AG04450 (cell line): Measurements from ENCODE around the gene FASTKD1. TPM values are rescaled to one million over a fixed set of nuclear protein-coding genes. Genes with fewer than 3 reads are reported as not detected.

Experiments
- CTCF ChIA-PET: fragments of 300-600, 350-600 bp; formaldehyde crosslinking; extraction: SDS; loops from one replicate; lab custom pipeline; 2022; ENCODE audit warnings: antibody characterized with exemption, inconsistent platforms; lab: Charles Lee
- POLR2A ChIA-PET: fragments of 350-600 bp; formaldehyde crosslinking; extraction: SDS; loops from one replicate; lab custom pipeline; 2021; ENCODE audit warnings: antibody characterized with exemption, inconsistent platforms; lab: Yijun Ruan, JAX
- DNase-seq: peaks from one replicate; pipeline ENCODE4 v3.0.0-alpha.2; 2011; ENCODE audit warnings: low read depth, low spot score
- H3K27ac ChIP-seq: one replicate; pipeline ENCODE4 v1.5.1; 2012; ENCODE audit warnings: low read depth, low read length, control low read depth
- H3K27me3 ChIP-seq: one replicate; pipeline ENCODE4 v1.6.0; 2012; ENCODE audit warnings: low read length; ENCODE audit not compliant: control insufficient read depth, insufficient read depth
- H3K4me3 ChIP-seq: 2 replicates; pipeline ENCODE4 v1.5.1; 2011; ENCODE audit warnings: mild to moderate bottlenecking, low read depth, low read length, control low read depth
- H3K9me3 ChIP-seq: 2 replicates; pipeline ENCODE4 v1.5.1; 2012; ENCODE audit warnings: low read length; ENCODE audit not compliant: control insufficient read depth, insufficient read depth
- polyA plus RNA-seq: library from polyadenylated mRNA; depleted of rRNA; stranded (reverse); fragments of >200 nt; gene quantifications from 2 replicates; pipeline ENCODE4 v1.2.3, GENCODE V29; 2011
- TF ChIP-seq, protein P1 (sequence below): IDR thresholded peaks from 2 replicates; pipeline ENCODE4 v1.5.1; 2011; ENCODE audit warnings: low read depth, low read length, control low read depth, inconsistent platforms

Gene FASTKD1
- polyA plus RNA-seq, 1 experiment, result 23.1 TPM

DNA sequence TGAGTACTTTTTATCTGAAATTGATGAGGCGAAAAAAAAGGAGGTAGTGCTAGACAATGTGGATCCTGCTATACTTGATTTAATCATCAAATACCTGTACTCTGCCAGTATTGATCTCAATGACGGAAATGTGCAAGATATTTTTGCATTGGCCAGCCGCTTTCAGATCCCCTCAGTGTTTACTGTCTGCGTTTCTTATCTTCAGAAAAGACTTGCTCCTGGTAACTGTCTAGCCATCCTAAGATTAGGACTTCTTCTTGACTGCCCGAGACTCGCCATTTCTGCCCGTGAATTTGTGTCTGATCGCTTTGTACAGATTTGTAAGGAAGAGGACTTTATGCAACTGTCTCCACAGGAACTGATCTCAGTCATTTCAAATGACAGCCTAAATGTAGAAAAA is 63.7 kb downstream of the FASTKD1 start:
- peaks cover 10% of the 10 kb centered on the region; the same call in 1 of the 2 replicates for H3K9me3 ChIP-seq
- TF ChIP-seq, protein P1, sequence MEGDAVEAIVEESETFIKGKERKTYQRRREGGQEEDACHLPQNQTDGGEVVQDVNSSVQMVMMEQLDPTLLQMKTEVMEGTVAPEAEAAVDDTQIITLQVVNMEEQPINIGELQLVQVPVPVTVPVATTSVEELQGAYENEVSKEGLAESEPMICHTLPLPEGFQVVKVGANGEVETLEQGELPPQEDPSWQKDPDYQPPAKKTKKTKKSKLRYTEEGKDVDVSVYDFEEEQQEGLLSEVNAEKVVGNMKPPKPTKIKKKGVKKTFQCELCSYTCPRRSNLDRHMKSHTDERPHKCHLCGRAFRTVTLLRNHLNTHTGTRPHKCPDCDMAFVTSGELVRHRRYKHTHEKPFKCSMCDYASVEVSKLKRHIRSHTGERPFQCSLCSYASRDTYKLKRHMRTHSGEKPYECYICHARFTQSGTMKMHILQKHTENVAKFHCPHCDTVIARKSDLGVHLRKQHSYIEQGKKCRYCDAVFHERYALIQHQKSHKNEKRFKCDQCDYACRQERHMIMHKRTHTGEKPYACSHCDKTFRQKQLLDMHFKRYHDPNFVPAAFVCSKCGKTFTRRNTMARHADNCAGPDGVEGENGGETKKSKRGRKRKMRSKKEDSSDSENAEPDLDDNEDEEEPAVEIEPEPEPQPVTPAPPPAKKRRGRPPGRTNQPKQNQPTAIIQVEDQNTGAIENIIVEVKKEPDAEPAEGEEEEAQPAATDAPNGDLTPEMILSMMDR, result no peak
- POLR2A ChIA-PET, result no interaction called here
- no peak overlapping the region for H3K27ac ChIP-seq
- CTCF ChIA-PET, result interaction anchor here (1.0 kb wide), 1 partner anchor 18 kb away, joined by 6 read pairs; no protein-coding TSS in a partner anchor
- no peak overlapping the region for H3K4me3 ChIP-seq
- H3K27me3 ChIP-seq, result no peaks in the 10 kb centered on the region
- no peak for DNase-seq

DNA sequence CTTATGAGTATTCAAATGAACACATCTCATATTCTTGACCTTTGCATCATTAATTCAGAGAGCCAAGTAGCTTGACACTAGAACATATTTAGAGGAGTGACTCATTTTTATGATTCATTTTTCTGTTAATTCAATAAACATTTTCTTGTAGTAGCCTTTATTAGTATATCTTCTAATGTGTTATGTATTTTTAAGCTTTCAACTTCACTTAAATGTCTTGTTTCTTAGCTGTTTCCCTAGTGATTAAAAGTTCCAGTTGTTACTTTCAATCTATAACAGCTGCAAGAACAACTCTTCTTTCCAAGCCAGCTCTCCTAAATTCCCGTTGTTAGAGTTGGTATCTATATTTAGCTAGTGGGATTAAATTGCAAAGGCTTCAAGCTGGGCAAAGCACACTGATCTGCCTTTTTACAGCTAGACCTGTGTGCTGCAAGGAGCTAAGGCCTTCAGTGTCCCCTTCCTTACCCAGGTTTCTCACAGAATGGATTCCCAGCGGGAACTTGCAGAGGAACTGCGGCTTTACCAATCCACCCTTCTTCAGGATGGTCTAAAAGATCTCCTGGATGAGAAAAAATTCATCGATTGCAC is 64.3 kb downstream of the FASTKD1 start, which contains the start of gene KLHL41:
Gene KLHL41, plus strand, starts transcription at position 405 of the 588 bp plus-strand sequence. Its CDS starts 77 bp downstream, at position 482.
- CTCF ChIA-PET, result interaction anchor here (1.0 kb wide), 1 partner anchor 19 kb away, joined by 6 read pairs; no protein-coding TSS in a partner anchor
- H3K27ac ChIP-seq, result no peak within 1 kb of the TSS
- POLR2A ChIA-PET, result no interaction called here
- TF ChIP-seq, protein P1, result no peak
- no peak within 1 kb of the TSS for H3K4me3 ChIP-seq
- H3K9me3 ChIP-seq, result peaks cover 15% of the 10 kb centered on the region; the same call in 1 of the 2 replicates
- DNase-seq, result no peak
- no peaks in the 10 kb centered on the region for H3K27me3 ChIP-seq

DNA sequence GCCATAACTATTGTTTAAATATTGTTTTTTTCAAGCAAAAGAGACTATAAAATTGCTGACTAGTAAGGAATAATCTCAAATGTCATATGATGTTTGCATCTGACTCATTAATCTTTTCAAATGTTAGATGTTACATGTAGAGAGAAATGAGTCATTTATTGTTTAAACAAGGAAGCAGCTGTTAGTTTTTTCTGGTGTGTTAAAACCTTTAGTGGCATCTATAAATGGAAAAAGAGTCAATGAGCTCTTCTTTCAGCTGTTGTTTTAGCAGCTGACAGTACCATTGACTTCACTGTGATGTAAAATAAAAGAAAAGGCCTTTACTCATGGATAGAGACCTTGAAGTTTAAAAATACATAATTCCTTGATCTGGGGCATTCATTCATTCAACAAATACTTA is 66.0 kb downstream of the FASTKD1 start:
- H3K4me3 ChIP-seq, result no peak overlapping the region
- TF ChIP-seq, protein P1, result no peak
- H3K27ac ChIP-seq, result no peak overlapping the region
- DNase-seq, result no peak
- POLR2A ChIA-PET, result interaction anchor here (0.6 to 0.7 kb wide), 2 partner anchors 18 to 19 kb away, joined by 3 to 4 read pairs; no protein-coding TSS in a partner anchor
- CTCF ChIA-PET, result no interaction called here
- no peaks in the 10 kb centered on the region for H3K27me3 ChIP-seq
- H3K9me3 ChIP-seq, result peaks cover 15% of the 10 kb centered on the region; the same call in 1 of the 2 replicates

DNA sequence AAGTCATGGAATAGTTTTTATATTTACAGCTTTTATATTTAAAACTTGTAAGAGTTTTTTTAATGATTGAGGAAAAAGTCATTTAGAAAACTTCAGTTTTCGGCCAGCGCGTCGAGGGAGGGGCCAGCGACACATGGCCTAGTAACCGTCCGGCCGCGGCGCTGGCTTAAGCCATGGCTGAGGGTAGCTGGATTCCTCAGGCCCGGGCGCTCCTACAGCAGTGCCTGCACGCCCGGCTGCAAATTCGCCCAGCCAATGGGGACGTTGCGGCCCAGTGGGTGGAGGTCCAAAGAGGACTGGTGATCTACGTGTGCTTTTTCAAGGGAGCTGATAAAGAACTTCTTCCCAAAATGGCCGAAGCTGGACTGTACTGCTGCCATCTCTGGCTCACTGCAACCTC is 69.0 kb downstream of the FASTKD1 start:
- Histone ChIP-seq H3K4me3 (no peak overlapping the region), H3K9me3 (peaks cover 15% of the 10 kb centered on the region; the same call in 1 of the 2 replicates), H3K27ac (no peak overlapping the region), H3K27me3 (no peaks in the 10 kb centered on the region)
- CTCF ChIA-PET, result interaction anchor here (0.5 kb wide), 1 partner anchor 423 kb away, joined by 4 read pairs; no protein-coding TSS in a partner anchor
- POLR2A ChIA-PET, result no interaction called here
- TF ChIP-seq, protein P1, result no peak
- no peak for DNase-seq

DNA sequence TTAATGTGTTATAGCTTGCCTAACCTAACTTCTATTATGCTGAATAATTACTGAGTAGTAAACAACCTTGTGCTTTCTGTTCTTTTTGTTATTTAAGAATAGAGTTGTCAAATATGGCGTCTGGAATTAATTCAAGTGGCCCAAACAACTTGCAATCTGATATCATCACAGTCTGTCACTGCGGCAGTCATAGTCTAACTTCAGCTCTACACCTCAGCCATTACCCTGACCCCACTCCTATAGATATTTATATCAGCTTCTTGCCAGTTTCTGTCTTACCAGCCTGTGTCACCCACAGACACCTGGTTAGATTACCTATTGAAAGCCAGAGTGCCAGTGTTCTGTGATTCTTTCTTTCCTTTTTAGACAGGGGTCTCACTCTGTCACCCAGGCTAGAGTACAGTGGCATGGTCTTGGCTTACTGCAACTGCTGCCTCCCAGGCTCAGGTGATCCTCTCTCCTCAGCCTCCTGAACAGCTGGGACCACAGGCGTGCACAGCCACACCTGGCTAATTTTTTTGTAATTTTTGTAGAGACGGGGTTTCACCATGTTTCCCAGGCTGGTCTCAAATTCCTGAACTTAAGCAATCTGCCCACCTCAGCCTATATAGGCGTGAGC is 78.2 kb downstream of the FASTKD1 start:
- H3K4me3 ChIP-seq, result no peak overlapping the region
- POLR2A ChIA-PET, result no interaction called here
- TF ChIP-seq, protein P1, result no peak

More for the DNA sequence above, 78.2 kb downstream of the FASTKD1 start:
- no peaks in the 10 kb centered on the region for H3K9me3 ChIP-seq
- DNase-seq, result no peak
- CTCF ChIA-PET, result interaction anchor here (1.4 kb wide), 1 partner anchor 16 kb away, joined by 4 read pairs; the partner anchor contains the start of gene BBS5
- H3K27ac ChIP-seq, result no peak overlapping the region
- no peaks in the 10 kb centered on the region for H3K27me3 ChIP-seq
